SU-DHL-6 (cell line): ENCODE measurements around the gene KAT6B.

Experiments
- CTCF ChIP-seq: fragments of 200-600 bp; sonication (generic); IDR thresholded peaks from one replicate; pipeline ENCODE4 v1.5.1; 2017; ENCODE audit warnings: antibody characterized with exemption, mild to moderate bottlenecking, low read length, moderate library complexity; ENCODE audit not compliant: insufficient read depth, poor library complexity, severe bottlenecking
- EZH2phosphoT487 ChIP-seq: fragments of 200-600 bp; sonication (generic), shearing (Covaris generic); conservative IDR thresholded peaks from 2 replicates; pipeline ENCODE4 v1.6.1; 2018; ENCODE audit warnings: mild to moderate bottlenecking, antibody characterized with exemption, low read length, moderate library complexity, mixed read lengths

- TF ChIP-seq CTCF (no peak), EZH2phosphoT487 (no peak)
Measured at GRCh38 chr10:74993649-74994048, 167.2 kb downstream of the KAT6B start.
